ENCODE data around the gene SERGEF. TPM values are rescaled to one million over a fixed set of nuclear protein-coding genes. Genes with fewer than 3 reads are reported as not detected.

Gene SERGEF
- total RNA-seq, 2 donors from 2014 or later = 20.8 to 28.7 TPM

DNA sequence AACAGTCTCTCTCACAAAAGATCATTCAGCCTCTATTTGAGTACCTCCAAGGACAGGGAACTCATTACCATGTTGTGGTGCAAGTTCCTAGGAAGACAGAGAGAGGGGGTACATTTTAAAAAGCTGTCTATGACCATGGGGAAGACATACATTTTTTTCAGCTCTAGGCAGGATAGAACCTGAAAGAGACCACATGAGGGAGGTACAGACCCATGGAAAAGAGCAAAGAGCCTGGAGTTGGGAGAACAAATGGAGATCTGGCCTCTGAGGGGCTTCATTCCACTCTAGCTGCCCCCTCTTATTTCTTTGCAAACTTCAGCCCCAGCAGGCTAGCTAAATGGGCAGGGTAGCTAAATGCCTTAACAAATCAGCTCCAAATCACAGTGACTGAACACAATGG, 241.9 kb downstream of the SERGEF start:
- TF ChIP-seq, protein P1, sequence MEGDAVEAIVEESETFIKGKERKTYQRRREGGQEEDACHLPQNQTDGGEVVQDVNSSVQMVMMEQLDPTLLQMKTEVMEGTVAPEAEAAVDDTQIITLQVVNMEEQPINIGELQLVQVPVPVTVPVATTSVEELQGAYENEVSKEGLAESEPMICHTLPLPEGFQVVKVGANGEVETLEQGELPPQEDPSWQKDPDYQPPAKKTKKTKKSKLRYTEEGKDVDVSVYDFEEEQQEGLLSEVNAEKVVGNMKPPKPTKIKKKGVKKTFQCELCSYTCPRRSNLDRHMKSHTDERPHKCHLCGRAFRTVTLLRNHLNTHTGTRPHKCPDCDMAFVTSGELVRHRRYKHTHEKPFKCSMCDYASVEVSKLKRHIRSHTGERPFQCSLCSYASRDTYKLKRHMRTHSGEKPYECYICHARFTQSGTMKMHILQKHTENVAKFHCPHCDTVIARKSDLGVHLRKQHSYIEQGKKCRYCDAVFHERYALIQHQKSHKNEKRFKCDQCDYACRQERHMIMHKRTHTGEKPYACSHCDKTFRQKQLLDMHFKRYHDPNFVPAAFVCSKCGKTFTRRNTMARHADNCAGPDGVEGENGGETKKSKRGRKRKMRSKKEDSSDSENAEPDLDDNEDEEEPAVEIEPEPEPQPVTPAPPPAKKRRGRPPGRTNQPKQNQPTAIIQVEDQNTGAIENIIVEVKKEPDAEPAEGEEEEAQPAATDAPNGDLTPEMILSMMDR (IDR thresholded peaks at IDR 0.05) = no peak
- no peak for TF ChIP-seq POLR2A (IDR thresholded peaks at IDR 0.05)
- DNase-seq (no peak), ATAC-seq (no peak)
- no peak overlapping the region for H3K27ac ChIP-seq
- no peaks in the 10 kb centered on the region for H3K27me3 ChIP-seq
- no peak overlapping the region for H3K4me3 ChIP-seq
- H3K36me3 ChIP-seq (replicated peaks in 1 of 2; ENCODE audit: insufficient read depth in 1 of 2, low read depth in 2 of 2) = no peaks in the 10 kb centered on the region
- H3K4me1 ChIP-seq = peaks cover 5% of the 10 kb centered on the region
- H3K9me3 ChIP-seq = no peaks in the 10 kb centered on the region
- intact Hi-C loops (cut with DNase I) = no loop called here

DNA sequence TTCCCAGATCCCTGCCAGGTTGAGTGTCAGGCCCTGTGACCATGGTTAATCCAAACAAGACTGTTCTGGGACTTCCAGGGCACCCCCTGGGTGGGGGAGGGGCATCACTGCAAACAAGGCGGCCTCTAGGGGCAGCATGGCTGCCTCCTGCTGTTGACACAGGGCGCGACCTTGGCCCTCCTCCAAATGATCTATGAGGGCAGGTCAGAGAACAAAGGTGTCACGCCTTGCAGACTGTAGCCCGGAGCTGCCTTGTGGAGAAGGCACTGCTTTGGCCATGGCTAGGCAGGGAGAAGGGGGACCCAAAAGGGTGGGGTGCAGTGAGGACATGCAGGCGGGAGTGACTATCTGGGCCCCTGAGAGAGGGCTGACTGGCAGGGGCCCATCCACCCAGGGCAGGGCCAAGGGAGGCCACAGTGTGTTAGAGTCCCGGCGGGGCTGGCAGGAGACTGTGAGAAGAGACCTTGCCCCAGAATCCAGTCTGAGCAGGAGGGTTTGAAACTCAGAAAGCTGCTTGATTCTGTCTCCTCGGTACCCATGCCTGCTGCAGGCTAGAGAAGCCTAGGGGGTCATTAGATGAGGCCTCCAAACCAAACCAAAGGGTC, 242.7 kb downstream of the SERGEF start:
- no peak overlapping the region for H3K4me3 ChIP-seq
- H3K27me3 ChIP-seq = no peaks in the 10 kb centered on the region
- no peak for TF ChIP-seq POLR2A (IDR thresholded peaks at IDR 0.05)
- TF ChIP-seq, protein P1 (IDR thresholded peaks at IDR 0.05) = peak in 2 of 7 experiments; percentile 13 to 27
- H3K9me3 ChIP-seq = no peaks in the 10 kb centered on the region
- intact Hi-C loops (cut with DNase I) = no loop called here
- H3K4me1 ChIP-seq = peaks cover 5% of the 10 kb centered on the region
- no peaks in the 10 kb centered on the region for H3K36me3 ChIP-seq (replicated peaks in 1 of 2; ENCODE audit: insufficient read depth in 1 of 2, low read depth in 2 of 2)
- WGBS, 2 donors = 51 to 54% methylated on average over 6 to 9 of the region's 9 CpGs
- ATAC-seq (no peak), DNase-seq (peak; percentile 42 to 68 (median 62))
- H3K27ac ChIP-seq = no peak overlapping the region

DNA sequence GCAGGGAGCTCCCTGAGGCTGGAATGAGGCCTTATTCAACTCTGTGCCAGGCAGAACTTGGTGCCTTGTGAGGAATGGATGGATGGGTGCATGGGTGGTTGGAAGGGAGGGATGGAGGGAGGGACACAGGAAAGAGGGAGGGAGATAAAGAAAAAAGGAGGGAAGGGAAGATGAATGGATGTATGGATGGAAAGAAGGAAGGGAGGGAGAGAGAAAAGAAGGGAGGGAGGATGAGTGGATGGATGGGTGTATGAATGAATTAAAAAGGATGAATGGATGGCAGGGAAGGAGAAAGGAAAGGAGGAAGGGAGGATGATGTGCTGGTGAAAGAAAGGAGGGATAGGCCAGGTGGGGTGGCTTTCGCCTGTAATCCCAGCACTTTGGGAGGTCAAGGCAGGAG, 243.6 kb downstream of the SERGEF start:
- Histone ChIP-seq H3K4me3 (no peak overlapping the region), H3K4me1 (peaks cover 5% of the 10 kb centered on the region), H3K27ac (no peak overlapping the region), H3K9me3 (no peaks in the 10 kb centered on the region), H3K36me3 (replicated peaks in 1 of 2; ENCODE audit: insufficient read depth in 1 of 2, low read depth in 2 of 2) (no peaks in the 10 kb centered on the region), H3K27me3 (no peaks in the 10 kb centered on the region)
- 84 to 90% methylated on average over 1 of the region's 1 CpG for WGBS, 2 donors
- TF ChIP-seq POLR2A (IDR thresholded peaks at IDR 0.05) = no peak
- intact Hi-C loops (cut with DNase I) = loop anchor here (10.0 kb wide), 1 partner anchor 206 kb away; no protein-coding TSS in a partner anchor
- no peak for DNase-seq
- ATAC-seq = no peak

DNA sequence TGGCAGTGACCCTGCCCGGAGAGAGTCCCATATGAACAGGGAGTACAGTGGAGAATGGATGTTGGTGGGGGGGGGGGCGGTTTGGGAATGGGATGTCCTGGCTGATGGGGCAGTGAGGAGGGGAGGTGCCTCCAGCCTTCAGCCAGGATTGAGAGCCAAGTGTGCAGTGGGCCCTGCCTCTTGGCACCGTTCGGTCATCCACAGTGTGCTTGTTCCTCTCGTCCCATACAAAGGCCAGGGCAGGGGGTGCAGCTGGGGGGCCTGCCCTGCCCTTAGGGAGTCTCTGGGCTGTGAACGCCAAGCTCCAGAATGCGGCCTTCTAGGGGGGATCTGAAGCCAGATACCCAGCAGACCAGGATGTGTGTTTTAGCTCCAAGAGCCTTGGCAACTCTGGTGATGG, 244.3 kb downstream of the SERGEF start:
- intact Hi-C loops (cut with DNase I) = loop anchor here (10.0 kb wide), 1 partner anchor 206 kb away; no protein-coding TSS in a partner anchor
- peaks cover 5% of the 10 kb centered on the region for H3K4me1 ChIP-seq
- H3K27me3 ChIP-seq = no peaks in the 10 kb centered on the region
- no peak overlapping the region for H3K27ac ChIP-seq
- H3K36me3 ChIP-seq (replicated peaks in 1 of 2; ENCODE audit: insufficient read depth in 1 of 2, low read depth in 2 of 2) = no peaks in the 10 kb centered on the region
- DNase-seq = no peak
- no peaks in the 10 kb centered on the region for H3K9me3 ChIP-seq
- no peak overlapping the region for H3K4me3 ChIP-seq
- TF ChIP-seq, protein P1 (IDR thresholded peaks at IDR 0.05) = no peak
- no peak for TF ChIP-seq POLR2A (IDR thresholded peaks at IDR 0.05)
- 93 to 96% methylated on average over 5 to 6 of the region's 7 CpGs for WGBS, 2 donors
- no peak for ATAC-seq

DNA sequence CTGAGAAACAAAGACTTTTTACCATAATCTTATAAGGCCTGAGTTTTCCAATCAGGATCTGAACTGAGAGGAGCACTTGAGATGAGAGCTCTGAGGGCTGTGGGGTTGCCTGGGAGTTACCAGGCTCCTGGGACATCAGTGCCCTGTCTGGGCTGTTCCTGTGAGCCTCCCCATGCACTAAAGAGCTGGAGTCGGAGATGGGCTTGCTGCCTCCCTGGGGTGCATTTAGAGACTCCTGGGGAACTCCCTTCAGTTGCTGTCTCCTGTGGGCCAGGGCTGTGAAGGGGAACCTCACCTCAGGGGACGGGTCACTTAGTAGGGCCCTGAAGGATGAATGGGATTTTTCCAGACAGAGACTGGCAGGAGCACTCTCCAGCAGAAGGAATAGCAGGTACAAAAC, 244.9 kb downstream of the SERGEF start:
- H3K4me1 ChIP-seq = peaks cover 5% of the 10 kb centered on the region
- ATAC-seq (no peak), DNase-seq (no peak)
- no peaks in the 10 kb centered on the region for H3K9me3 ChIP-seq
- TF ChIP-seq, protein P1 (IDR thresholded peaks at IDR 0.05) = no peak
- TF ChIP-seq POLR2A (IDR thresholded peaks at IDR 0.05) = no peak
- WGBS, 2 donors = 73 to 87% methylated on average over 2 of the region's 2 CpGs
- no peaks in the 10 kb centered on the region for H3K36me3 ChIP-seq (replicated peaks in 1 of 2; ENCODE audit: insufficient read depth in 1 of 2, low read depth in 2 of 2)
- H3K4me3 ChIP-seq = no peak overlapping the region
- no peaks in the 10 kb centered on the region for H3K27me3 ChIP-seq
- intact Hi-C loops (cut with DNase I) = loop anchor here (10.0 kb wide), 1 partner anchor 207 kb away; no protein-coding TSS in a partner anchor
- no peak overlapping the region for H3K27ac ChIP-seq

All from body of pancreas (tissue), 4 donors.